Stromal cell of bone marrow (primary cell): ENCODE results near the gene SIK3.

Experiments used
- DNase-seq: peaks from one replicate; pipeline ENCODE4 v3.0.0-alpha.2; 2012; ENCODE audit warnings: low read depth

The SIK3 gene

GRCh38 chr11:117009905-117010605 is 88.2 kb downstream of the SIK3 start:
- no peak for DNase-seq

- no peak for DNase-seq
Observed at GRCh38 chr11:117005758-117006157, 92.5 kb downstream of the SIK3 start.

GRCh38 chr11:117002639-117003299 is 95.5 kb downstream of the SIK3 start:
- no peak for DNase-seq

DNA sequence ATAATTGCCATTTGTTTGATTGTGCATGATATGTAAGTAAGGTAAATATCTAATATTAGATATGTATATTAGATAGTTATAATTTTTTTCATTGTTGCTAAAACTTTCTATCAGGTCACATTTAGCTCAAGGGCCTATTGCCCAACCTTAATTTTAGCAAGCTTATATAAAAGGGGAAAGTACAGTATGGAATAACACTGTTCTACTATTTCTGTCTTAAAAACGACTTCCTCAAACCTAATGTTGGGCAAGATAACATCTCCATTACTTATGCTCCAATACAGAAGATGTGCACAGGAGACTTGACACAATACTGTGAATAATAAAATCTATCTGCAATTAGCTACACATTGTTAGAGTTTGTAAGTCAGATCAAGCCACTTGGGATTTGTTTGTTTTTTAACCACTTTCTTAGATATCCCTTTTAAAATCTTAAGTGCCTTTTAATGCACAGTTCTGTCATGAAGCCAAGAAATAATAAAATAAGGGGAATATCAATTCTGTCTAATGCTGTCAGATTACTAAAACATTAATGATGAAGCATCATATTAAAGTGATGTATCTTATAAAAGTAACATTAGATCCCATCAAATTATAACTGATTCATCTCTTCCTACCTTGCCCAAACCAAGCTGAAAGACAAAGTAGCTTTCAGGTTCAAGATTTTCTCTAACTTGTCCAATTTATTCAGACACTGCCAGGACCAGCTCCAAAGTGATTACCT is 98.1 kb downstream of the SIK3 start:
- no peak for DNase-seq

DNA sequence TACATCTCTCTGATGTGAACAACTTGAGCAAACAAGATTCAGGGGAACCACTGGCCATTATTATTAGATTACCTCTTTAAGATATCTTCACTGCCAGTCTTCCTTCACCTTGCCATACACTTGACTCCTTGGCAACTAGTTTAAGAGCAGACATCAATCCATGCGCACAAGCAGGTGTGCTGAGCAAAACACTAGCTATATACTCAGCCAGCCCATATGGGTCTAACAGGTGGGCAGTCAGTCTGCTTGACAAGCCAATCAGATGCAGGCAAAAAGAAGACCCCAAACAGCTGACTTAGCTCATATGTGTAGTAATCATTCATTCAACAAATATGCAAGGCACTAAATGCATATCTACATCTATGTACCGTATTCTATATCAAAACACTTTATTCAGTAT is 101.2 kb downstream of the SIK3 start:
- no peak for DNase-seq

DNA sequence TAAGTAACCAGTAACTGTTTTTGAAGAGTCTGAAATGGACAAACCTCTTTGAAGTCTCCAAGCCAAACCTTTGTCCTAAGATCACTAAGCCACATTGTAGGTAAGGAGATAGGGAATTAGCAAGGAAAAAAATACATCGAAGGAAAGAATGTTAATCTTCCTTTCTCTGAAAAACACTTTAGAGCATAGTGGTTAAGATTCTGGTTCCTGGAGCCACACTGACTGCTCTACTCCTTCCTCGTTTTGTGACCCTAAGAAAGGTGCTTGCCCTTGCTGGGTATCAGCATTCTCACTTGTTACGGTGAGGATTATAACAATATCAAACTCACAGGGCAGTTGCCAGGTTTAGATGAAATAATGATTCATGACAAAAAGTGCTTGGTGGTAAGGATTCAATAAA is 104.0 kb downstream of the SIK3 start:
- DNase-seq: no peak

DNA sequence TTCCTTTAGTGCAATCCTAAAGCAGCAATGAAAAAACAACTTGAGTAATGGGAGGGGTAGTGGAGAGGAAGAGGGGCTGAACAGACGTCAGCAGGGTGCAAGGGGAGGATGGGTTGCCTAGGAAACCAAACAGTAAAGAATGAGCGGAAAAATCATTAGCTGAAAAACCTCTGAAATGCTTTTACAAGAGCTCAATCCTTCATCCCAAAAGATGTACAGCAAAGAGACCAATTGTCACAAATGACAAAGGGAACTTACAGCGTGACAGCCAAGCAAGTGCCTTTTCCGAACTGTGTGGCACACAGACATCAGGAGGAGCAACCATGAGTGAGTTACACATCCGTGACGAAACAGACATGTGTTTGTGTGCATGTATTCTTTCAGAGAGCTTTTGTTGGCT is 104.6 kb downstream of the SIK3 start:
- no peak for DNase-seq

DNA sequence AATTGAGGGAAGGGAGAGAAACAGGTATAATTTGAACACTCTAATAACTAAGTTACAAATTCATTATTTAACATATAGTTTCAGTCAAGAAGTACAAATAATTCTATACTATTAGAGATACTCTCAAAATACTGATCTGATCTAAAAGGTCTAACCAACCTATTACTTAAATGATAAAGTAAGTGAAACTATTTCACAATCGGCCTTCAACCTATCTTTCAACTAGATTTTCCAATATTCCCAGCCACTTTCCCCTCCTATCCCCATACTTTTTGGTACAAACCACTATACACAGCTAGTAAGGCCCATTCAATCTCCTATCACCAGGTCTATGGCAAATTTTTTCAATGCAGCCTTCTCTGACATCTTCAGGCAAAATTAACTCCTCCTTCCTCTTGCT is 106.7 kb downstream of the SIK3 start:
- no peak for DNase-seq

- DNase-seq: no peak
Observed at GRCh38 chr11:116990811-116991210, 107.4 kb downstream of the SIK3 start.

DNA sequence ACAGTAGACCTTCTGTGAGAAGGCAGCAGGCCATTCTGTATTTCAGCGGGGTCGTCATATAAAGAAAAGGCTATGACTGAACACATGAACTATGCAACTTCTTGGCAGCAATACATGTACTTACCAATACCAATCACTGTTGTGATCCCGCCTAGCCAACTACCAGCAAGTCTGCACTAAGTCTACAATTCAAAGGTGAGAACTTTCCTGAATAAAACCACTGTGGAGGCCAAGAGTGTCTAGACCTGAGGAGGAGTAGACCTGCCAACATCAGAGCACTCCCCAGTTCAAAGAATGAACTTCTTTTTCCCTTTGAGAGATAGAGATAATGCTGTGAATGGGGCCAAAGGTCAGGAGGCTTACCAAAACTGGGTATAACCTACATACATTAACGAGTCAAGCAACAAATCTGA is 108.2 kb downstream of the SIK3 start:
- peak; percentile 70 for DNase-seq

- no peak for DNase-seq
Observed at GRCh38 chr11:116989184-116989583, 109.0 kb downstream of the SIK3 start.

GRCh38 chr11:116986521-116987105 is 111.6 kb downstream of the SIK3 start:
- peak; percentile 84 for DNase-seq

GRCh38 chr11:116984589-116984988 is 113.6 kb downstream of the SIK3 start:
- DNase-seq: peak; percentile 95

GRCh38 chr11:116984186-116984585 is 114.0 kb downstream of the SIK3 start:
- peak; percentile 41 for DNase-seq

DNA sequence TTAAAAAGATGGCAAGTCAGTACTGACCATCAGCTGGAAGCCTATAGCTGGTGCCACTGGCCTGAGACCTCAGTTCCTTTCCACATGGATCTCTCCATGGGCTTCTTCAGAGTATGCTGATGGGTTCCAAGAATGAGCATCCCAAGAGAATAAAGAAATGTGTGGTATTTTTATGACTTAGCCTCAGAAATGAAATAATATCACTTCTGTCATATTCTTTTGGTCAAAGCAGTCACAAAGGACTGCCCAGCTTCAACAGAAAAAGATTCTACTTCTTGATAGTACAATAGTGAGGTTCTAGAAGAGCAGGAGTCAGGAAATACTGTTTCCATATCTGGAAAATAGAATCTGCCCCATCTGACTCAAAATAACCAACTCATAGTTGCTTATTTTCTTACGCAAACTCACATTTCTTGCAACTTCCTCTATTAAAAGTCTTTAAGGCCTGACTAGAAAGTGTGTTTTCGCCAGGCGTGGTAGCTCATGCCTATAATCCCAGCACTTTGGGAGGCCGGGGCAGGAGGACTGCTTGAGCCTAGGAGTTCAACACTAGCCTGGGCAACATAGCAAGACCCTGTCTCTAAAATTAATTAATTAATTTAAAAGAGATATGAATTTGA is 116.9 kb downstream of the SIK3 start:
- DNase-seq: no peak

GRCh38 chr11:116980136-116980793 is 118.0 kb downstream of the SIK3 start:
- DNase-seq: no peak

DNA sequence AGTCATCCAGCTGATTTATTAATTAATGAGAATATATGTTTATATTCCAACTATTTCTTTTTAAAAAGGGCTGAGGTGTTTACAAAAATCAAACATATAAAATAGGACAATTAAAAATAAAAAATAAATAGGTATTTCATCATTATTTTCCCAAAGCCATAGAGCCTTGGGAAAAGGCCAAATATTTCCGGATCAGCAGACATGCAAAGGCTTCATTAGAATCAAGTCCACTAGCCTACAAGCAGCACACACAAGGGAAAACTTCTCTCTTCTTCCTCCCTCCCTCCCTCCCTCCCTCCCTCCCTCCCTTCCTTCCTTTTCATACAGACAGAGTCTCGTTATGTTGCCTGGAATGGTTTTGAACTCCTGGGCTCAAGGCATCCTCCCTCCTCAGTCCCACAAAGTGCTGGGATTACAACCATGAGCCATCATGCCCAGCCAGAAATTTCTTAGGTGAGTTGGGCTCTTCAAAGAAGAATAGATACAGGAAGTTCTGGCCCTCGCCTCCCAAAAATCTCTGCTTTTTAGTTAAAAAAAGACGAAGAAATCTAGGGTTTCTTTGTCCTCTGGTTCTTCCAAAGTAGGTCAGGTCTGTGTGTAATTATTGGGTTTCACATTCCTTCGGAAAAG is 121.2 kb downstream of the SIK3 start:
- DNase-seq: no peak

GRCh38 chr11:116975661-116976060 is 122.6 kb downstream of the SIK3 start:
- DNase-seq: no peak

DNA sequence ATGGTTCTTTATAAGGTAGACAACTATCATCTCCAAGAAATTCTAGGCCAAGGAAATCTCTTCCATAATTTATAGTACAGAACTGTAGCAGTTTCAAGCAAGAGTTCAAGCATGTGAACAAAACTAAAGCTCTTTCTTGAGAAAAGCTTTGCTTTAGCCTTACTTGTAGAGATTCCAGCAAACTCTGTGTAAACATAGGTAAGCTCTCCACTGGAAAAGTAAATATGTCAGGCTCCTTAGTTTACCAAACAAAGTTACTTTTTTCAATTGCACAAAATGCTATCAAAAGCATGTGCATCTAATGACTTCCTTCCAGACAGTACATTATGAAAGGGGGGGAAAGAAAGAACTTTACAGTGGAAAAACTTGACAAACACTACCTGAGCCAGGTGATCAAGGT is 125.0 kb downstream of the SIK3 start:
- DNase-seq: no peak

- DNase-seq: no peak
Observed at GRCh38 chr11:116972691-116973090, 125.5 kb downstream of the SIK3 start.
